Measurements from ENCODE around the gene IMP4. TPM values are rescaled to one million over a fixed set of nuclear protein-coding genes. Genes with fewer than 3 reads are reported as not detected.

The IMP4 gene
- total RNA-seq, 4 donors from 2014 or later, result 25.1 to 51.8 (median 43.3) TPM

DNA sequence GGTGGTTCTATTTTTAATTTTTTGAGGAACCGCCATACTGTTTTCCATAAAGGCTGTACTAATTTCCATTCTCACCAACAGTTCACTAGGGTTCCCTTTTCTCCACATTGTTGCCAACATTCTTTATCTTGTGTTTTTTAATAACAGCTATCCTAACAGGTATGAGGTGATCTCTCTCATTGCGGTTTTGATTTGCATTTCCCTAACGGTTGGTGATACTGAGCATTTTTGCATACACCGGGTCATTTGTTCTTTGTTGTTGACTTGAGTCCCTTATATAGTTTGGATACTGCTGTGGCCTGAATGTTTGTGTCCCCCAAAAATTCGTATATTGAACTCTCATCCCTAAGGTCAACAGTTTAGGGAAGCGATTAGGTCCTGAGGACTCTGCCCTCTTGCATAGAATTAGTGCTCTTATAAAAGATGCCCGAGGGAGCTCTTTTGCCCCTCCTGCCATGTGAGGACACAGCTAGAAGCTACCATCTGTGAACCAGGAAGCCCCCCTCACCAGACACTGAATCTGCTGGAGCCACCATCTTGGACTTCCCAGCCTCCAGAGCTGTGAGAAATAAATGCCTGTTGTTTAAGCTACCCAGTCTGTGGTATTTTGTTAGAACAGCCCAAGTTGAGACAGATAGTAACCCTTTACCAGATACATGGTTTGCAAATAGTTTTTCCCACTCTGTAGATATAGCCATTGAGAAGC lies 4.7 kb downstream of the IMP4 start:
- Histone ChIP-seq H3K27me3 (no peaks in the 10 kb centered on the region), H3K4me1 (peaks cover 4 to 8% of the 10 kb centered on the region in 2 donors), H3K9me3 (no peaks in the 10 kb centered on the region), H3K36me3 (no peaks in the 10 kb centered on the region), H3K27ac (no peak overlapping the region), H3K4me3 (no peak overlapping the region)
- intact Hi-C loops (cut with DNase I; ENCODE audit: low total_unique reads), result no loop called here
- no peak for DNase-seq
- TF ChIP-seq, protein P1, sequence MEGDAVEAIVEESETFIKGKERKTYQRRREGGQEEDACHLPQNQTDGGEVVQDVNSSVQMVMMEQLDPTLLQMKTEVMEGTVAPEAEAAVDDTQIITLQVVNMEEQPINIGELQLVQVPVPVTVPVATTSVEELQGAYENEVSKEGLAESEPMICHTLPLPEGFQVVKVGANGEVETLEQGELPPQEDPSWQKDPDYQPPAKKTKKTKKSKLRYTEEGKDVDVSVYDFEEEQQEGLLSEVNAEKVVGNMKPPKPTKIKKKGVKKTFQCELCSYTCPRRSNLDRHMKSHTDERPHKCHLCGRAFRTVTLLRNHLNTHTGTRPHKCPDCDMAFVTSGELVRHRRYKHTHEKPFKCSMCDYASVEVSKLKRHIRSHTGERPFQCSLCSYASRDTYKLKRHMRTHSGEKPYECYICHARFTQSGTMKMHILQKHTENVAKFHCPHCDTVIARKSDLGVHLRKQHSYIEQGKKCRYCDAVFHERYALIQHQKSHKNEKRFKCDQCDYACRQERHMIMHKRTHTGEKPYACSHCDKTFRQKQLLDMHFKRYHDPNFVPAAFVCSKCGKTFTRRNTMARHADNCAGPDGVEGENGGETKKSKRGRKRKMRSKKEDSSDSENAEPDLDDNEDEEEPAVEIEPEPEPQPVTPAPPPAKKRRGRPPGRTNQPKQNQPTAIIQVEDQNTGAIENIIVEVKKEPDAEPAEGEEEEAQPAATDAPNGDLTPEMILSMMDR (IDR thresholded peaks at IDR 0.05), result no peak
- no peak for TF ChIP-seq POLR2A (IDR thresholded peaks at IDR 0.05)

DNA sequence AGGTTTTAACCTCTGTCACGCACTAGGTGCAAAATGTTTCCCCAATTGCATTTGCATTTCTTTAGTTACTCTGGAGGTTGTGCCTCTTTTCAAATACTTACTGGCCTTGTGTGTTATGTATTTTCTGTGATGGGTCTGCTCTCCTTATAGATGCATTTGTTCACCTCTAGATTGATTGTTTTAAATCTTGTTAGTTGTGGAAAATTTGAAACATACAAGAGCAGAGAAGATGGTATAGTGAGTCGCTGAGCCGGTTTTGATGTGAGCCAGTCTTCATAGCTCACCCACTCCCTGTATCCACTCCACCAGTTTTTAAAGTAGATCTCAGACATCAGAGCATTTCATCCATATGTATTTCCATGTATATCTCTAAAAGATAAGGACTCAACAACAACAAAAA lies 6.5 kb downstream of the IMP4 start:
- TF ChIP-seq, protein P1 (IDR thresholded peaks at IDR 0.05), result no peak
- TF ChIP-seq POLR2A (IDR thresholded peaks at IDR 0.05), result no peak
- intact Hi-C loops (cut with DNase I; ENCODE audit: low total_unique reads), result no loop called here
- Histone ChIP-seq H3K4me3 (no peak overlapping the region), H3K36me3 (no peaks in the 10 kb centered on the region), H3K4me1 (no peaks in the 10 kb centered on the region), H3K27me3 (no peaks in the 10 kb centered on the region), H3K9me3 (no peaks in the 10 kb centered on the region), H3K27ac (no peak overlapping the region)
- no peak for DNase-seq

DNA sequence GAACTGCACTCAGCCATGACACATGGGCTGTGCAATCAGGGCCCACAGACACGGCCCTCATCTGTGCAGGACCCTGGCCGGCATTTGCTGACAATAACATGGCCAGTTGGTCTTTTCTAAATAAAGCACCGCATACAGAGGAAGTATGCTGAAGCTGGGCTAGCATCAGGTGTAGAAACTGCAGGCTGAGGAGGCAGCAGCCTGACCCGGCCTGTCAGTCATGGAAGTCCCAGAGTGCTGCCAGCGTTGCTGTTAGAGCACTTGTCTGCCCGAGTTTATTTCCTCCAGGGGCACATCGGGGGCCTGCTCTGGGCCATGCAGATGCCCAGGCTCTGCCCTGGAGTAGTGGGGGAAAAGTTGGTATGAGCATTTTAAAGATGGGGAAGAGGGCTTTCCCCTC lies 9.0 kb downstream of the IMP4 start:
- no peak for DNase-seq
- Histone ChIP-seq H3K27me3 (no peaks in the 10 kb centered on the region), H3K27ac (no peak overlapping the region), H3K36me3 (no peaks in the 10 kb centered on the region), H3K4me1 (no peaks in the 10 kb centered on the region), H3K9me3 (no peaks in the 10 kb centered on the region), H3K4me3 (no peak overlapping the region)
- TF ChIP-seq, protein P1 (IDR thresholded peaks at IDR 0.05), result no peak
- TF ChIP-seq POLR2A (IDR thresholded peaks at IDR 0.05), result no peak
- intact Hi-C loops (cut with DNase I; ENCODE audit: low total_unique reads), result no loop called here

DNA sequence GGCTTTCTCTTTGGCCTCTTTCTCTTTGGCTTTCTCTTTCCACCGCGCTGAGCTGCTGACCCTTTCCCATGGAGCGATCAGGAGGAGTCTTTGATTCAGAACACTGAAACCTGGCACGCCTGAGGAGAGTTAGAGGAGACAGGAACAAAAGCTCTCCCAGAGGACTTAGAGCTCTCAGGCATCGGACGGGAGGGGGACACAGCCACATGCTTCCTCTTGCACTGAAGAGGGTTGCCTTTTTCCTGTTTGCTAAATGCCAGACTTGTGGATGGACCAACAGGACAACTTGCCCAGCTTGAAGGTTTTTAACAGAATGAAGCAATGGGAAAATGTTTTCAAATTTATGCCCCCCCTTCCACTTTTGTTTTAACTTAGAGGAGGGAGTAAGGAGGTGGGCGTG lies 9.5 kb downstream of the IMP4 start:
- intact Hi-C loops (cut with DNase I; ENCODE audit: low total_unique reads), result no loop called here
- Histone ChIP-seq H3K27me3 (no peaks in the 10 kb centered on the region), H3K36me3 (no peaks in the 10 kb centered on the region), H3K27ac (no peak overlapping the region), H3K4me3 (no peak overlapping the region), H3K9me3 (no peaks in the 10 kb centered on the region), H3K4me1 (no peaks in the 10 kb centered on the region)
- DNase-seq, result no peak
- TF ChIP-seq, protein P1 (IDR thresholded peaks at IDR 0.05), result no peak
- TF ChIP-seq POLR2A (IDR thresholded peaks at IDR 0.05), result no peak

DNA sequence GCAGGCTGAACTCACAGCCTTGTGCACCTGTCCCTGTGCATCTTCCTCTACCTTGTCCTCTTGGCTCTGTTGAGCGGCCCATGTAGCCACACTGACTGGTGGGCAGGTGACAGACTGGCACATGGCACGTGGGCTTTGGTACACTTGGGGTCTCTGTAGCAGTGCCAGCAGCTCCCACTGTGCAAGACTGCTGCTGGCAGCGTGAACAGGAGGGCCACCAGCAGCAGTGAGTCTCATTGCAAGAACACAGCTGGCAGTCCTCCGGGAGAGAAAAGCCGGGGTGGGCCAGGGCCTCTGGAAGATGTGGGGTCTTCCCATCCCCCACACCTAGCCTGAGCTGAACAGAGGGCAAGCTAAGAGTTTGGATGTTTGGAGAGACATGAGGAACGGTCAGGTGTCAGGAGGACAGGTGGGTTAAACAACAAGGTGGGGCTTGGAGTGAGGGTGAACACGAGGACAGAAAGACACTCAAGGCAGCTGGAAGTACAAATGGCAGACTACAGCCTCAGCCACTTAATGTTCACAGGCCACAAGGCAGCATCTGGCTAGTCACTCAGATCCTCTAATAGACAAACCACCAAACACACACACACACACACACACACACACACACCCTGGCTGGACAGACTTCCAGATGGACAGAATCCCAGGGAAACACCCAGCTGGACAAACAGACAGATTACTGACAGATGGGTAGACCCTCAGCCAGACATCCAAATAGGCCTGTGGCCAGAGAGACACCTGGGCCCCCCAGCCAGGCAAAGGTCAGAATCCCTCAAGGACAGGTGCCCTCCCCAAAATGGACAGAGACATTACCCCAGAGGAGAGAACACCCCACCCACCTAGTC lies 10.8 kb downstream of the IMP4 start:
- DNase-seq, result no peak
- H3K27ac ChIP-seq, result no peak overlapping the region
- intact Hi-C loops (cut with DNase I; ENCODE audit: low total_unique reads), result no loop called here

More for the DNA sequence above, 10.8 kb downstream of the IMP4 start:
- Histone ChIP-seq H3K9me3 (no peaks in the 10 kb centered on the region), H3K4me1 (no peaks in the 10 kb centered on the region), H3K36me3 (no peaks in the 10 kb centered on the region), H3K4me3 (no peak overlapping the region), H3K27me3 (no peaks in the 10 kb centered on the region)
- TF ChIP-seq POLR2A (IDR thresholded peaks at IDR 0.05), result no peak
- TF ChIP-seq, protein P1 (IDR thresholded peaks at IDR 0.05), result no peak

All from uterus (tissue), 4 donors.